GM21528 (cell line): Measurements from ENCODE around the gene FANCC.

Source experiments
- ATAC-seq: cut with Tn5 transposase; IDR thresholded peaks from one replicate; pipeline ENCODE4 v1.9.1; 2021; ENCODE audit warnings: mild to moderate bottlenecking, moderate library complexity; ENCODE audit not compliant: unreplicated experiment, low FRiP score

Gene FANCC

DNA sequence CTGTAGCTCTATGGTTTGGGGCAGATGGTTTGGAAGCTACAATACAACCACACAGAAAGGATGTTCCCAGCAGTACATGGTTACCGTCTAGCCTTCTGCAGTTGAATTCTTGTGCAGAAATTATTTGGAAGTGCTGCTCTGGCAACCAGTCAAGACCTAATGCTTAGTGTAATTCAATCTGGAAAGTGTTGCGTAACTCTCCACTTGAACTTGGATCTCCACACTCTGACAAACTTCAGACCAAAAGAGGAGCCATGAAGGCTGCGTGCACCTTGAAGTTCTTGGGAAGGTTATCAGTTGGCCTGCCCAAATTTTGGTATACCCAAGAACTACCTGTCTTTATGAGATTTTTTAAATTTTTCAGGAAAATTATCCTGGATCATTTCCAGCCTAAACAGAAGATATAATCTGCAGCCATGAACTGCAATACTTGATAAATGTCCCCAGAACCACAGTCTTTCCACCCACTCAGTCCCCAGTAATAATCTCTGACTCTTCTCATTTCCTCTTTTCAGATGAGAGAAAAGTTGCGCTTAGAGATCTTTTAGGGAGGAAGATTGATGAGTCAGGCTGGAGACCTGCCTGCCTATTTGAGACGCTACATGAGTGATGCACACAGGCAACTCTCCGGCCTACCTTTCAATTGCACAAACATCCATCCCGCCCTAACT lies 159.9 kb downstream of the FANCC start:
- ATAC-seq, result peak; percentile 60

DNA sequence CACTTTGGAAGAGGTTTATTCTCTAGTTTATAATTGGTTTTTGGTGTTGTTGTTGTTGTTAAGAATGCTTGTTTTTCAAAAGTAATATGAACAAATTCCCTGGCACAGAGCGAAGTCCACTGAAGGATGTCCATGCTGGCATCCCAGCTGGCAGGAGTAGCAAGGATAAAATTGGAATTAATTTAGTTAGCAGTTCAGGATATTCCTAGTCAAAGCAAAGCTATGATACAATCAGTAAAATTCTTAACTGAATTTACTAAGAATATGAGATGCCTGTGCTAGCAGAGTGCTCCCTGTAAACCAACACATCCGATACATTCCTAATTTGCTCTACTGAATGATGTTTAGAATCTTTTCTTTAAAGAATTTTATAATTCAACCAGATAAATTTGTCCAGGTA lies 161.4 kb downstream of the FANCC start:
- ATAC-seq, result no peak

DNA sequence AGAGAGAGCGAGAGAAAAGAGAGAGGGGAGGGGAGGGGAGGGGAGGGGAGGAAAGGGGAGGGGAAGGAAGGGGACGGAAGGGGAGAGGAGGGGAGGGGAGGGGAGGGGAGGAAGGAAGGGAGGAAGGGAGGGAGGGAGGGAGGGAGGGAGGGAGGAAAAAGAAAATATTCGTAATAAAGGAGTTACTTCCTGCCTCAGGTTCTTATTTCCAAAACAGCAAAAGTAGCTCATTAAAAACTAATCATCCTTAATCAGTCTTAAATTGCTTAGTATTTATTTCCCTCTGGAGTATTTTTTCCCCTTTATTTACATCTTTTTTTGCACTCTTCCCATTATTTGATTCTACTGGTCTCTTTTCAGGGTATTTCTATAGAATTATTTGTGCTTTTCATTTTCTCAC lies 162.3 kb downstream of the FANCC start:
- ATAC-seq, result no peak

DNA sequence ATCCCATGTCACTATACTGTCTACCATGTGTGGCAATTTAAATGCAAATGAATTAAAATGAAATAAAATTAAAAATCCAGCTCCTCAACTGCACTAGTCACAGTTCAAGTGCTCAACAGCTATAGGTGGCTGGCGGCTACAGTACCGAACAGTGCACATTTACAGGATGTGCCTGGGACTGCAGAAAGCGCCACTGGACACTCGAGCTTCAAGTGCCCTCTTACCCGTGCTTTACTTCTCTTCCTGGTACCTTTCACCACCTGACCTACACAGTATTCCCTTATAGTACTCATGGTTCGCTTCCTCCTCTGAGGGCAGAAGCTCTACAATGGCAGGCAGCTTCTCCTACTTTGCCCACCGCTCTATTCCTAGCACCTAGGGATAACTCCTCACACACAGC lies 166.6 kb downstream of the FANCC start:
- no peak for ATAC-seq

DNA sequence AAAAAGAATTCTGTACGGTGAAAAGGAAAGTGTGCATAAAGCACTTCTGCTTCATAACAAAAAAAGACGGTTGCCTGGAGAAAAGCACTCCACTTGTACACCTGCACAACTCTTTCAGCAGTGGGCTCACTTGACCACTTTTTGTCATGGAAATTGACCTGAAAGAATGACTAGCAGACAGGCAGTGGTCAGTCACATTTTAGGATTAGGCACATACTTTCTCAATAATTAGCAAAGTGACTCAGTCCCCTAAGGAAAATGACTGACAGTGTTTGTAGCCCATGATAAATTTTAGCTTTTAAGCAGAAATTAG lies 169.3 kb downstream of the FANCC start:
- ATAC-seq, result no peak

DNA sequence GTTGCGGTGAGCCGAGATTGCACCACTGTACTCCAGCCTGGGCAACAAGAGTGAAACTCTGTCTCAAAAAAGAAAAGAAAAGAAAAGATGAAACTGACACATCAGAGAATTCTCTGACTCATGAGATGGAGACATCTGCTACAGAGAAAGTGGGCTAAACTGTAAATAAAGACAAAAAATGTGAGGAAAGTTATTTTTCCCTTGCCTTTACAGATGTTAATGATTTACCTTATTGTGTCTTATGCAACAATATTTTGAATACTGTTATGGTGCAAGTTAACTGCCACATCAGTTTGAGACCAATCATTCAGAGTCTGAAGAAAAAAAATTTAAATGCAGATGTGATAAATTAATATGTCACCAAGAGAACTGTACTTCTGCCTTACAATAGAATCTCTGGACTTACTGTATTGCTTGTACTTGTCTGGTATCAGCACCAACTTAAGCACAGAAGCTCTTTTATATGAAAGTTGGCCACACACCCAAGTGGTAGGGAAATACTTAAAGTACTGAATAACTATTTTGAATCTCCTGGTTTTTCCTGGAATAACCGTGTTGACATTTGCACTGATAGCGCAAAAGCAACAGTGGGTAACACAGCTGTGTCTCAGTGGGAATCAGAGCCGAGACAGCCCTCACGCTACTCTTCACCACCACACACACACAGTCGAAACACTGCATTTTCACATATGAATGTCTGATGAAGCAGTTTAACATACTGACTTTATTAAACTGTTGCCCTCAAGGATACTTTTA lies 169.9 kb downstream of the FANCC start:
- ATAC-seq, result no peak

DNA sequence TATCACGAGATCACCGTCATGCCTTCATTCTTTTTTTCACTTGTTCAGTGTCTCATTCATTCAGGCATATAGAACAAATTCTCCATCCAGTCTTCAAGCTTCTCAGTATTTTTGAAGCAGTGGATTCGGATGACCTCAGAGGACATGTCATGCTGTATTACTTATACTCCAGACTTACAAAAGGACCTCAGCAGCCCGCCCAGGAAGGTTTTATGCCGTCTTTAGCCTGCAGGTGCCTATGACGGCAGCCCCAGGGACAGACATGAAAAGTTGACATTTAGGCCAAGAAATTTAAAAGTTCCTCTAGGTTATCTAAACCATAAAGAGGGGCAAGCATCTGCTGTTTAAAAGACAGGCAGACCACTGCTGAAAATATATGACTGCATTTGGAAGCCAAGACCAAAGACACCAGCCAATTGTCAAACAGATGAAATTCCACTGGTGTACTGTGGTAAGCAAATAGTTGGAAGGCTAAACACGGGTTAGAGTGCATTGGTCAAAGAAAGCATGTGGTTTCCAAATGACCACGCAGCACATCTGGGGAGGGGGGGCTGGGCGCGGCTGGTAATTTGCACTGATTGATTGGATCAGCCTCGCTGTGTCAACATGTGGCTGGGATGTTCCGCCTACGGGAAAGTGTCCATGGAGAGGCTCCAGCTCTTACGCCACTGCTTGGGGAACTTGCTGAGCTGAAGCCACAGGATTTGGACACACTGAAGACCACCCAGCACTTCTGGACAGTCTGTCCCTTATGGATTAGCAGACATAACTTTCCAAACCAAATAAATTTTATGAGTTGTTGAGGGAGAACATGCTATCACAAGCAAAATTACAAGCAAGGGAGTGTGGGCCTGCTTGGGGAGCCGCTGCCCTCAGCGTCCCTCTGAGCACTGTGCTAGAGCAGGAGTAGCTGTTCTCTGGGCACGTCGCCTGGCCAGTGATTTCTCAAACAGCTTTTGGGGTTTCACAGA lies 173.6 kb downstream of the FANCC start:
- no peak for ATAC-seq

DNA sequence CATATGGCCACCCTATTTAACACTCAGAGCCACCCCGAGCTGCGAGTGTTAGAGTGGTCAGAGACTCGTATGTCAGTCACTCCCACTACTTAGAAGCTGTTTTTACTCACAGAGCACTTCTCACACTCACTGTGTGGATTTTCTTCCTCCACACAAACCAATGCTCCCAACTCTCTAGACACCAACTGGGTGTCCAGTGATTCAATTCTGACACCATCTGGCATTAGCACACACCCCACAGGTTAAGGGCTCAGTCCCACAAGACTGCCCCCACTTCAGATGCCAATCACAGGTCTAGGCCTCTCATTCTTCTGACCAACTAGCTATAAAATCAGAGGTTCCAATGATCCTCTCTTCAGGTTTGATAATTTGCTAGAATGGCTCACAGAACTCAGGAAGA lies 174.8 kb downstream of the FANCC start:
- no peak for ATAC-seq

DNA sequence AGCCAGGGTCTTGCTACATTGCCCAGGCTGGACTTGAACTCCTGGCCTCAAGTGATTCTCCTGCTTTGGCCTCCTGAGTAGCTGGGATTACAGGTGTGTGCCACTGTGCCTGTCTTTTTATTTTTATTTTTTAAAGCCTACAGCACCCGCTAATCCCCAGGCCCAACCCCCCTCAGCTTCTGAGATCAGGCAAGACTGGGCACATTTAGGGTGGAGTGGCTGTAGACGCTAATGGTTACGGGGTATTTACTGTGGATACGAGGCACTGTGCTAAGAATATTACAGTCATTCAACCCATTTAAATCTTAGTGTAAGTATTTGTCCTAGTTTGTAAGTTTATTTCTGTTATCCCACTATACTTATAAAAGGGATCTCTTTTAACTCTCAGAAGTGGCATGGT lies 175.2 kb downstream of the FANCC start:
- ATAC-seq, result no peak

DNA sequence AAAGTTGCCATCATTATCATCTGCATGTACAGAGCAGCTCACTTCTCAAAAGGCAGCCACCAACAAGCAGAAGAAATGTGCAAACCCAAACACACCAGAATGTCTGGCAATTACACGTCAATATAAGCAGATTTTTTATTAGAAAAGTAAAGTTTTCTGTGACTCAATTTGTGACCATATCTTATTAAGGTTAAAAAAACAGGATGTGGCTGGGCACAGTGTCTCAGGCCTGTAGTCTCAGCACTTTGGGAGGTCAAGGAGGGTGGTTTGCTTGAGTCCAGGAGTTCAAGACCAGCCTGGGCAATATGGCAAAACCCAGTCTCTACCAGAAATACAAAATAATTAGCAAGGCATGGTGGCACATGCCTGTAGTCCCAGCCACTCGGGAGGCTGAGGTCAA lies 176.7 kb downstream of the FANCC start:
- ATAC-seq, result no peak

DNA sequence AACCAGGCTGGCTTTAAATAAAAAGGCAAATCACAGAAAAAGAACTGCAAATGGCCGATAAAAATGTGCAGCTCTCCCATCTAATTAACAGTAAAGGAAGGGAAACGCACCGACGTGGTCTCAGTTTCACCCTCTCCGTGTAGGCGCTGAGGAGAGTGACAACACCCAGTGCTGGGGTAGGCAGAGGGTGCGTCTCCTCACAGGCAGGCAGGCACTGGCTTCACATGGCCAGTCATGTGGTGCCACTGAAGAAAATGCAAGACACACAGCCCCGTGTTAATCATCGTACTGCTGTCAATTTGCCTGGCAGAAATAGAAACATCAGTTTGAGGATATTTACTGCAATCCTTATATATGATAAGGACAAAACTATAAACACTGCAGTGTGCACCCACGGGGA lies 178.4 kb downstream of the FANCC start:
- ATAC-seq, result no peak

DNA sequence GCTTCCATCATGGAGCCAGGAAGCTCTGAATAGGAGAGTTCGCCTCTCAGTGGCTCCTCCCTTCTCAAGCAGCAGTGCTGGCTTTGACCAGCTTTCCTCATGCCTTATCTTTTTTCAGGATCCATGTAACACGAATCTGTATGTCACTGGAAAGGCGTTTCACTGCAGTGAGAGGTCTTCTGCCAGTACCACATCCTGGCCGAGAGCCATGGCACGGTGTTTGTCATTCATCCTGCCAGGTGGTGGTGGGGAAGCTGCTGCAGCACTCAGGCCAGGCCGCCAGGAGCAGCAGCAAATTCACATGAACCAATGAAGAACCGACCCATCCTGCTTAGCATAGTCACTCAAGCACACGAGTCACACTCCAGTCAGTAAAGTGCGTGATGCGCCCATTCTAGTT lies 179.0 kb downstream of the FANCC start:
- no peak for ATAC-seq

DNA sequence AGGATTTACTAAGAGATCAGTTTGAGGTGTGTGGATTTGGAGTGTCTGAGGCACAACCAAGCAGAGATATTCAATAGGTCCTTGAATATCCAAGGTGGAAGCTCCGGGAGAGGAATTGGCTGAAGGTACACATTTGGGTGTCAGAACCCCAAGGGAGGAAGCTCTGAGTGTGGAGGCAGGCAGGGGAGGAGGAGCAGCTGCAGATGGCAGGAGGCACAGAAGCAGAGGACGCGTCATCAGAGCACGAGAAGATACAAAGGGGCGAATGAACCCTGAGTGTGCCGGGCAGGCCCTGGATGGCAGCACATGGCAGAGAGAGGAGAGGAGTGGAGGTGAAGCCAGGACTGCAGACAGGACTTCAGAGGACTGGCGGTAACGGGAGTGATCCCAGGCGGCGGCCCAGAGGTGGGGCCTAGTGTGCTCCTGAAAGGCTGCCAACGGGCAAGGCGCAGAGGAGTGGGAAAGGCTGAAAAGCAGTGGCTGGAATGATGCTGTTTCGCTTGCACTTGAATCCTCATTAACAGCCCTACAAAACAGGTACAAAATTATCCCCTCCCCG lies 179.8 kb downstream of the FANCC start:
- no peak for ATAC-seq

DNA sequence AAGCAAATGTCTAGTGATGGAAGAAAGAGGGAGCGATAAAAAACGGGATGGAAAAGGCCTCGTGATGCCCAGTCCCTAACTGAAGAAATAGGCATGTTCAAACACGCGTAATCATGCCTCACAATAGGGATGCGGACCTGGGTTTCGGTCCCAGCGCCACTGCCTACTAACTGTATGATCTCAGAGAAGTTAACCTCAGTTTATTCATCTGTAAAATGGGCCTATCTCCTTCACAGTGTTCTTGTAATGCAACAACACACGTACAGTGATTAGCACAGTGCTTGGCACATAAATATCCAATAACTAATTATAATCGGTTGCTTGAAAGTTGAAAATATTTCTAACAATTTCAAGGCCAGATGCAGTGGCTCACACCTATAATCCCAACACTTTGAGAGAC lies 181.8 kb downstream of the FANCC start:
- no peak for ATAC-seq

DNA sequence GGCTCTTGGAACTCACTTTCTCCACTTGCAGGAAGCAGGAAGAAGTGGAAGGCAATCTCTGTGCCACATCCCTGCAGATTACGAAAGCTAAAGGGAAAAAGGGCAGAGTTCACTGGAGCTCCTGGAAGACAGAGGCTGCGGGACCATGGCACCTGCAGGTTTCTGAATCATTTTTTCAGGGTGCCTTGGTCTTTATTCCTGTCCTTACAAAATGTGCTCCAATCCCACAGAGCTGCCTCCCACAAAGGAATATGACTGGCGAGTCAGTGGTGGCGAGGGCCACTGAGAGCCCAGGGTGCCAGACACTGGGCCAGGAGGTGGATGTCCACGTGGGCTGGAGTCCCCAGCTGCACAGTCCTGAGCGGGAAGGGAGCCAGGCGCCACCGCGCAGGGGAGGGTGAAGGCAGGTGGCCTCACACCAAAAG lies 183.0 kb downstream of the FANCC start:
- ATAC-seq, result no peak

DNA sequence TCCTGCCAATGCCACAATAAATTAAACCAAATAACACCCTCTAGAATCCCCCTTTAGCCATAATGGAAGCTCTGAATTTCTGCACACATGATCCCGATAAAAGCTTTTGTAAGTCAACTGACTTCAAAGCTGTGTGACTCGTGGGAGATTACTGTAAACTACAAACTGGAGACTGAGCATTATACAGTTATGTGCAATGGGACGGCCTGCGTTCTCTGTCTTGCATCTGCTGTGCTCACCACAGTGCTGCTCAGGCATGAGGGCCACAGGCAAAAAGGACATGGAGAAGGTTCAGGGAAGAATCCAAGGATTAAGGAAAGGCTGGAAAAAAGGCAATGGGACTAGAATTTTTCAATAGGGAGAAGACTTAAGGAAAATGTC lies 184.2 kb downstream of the FANCC start:
- no peak for ATAC-seq

DNA sequence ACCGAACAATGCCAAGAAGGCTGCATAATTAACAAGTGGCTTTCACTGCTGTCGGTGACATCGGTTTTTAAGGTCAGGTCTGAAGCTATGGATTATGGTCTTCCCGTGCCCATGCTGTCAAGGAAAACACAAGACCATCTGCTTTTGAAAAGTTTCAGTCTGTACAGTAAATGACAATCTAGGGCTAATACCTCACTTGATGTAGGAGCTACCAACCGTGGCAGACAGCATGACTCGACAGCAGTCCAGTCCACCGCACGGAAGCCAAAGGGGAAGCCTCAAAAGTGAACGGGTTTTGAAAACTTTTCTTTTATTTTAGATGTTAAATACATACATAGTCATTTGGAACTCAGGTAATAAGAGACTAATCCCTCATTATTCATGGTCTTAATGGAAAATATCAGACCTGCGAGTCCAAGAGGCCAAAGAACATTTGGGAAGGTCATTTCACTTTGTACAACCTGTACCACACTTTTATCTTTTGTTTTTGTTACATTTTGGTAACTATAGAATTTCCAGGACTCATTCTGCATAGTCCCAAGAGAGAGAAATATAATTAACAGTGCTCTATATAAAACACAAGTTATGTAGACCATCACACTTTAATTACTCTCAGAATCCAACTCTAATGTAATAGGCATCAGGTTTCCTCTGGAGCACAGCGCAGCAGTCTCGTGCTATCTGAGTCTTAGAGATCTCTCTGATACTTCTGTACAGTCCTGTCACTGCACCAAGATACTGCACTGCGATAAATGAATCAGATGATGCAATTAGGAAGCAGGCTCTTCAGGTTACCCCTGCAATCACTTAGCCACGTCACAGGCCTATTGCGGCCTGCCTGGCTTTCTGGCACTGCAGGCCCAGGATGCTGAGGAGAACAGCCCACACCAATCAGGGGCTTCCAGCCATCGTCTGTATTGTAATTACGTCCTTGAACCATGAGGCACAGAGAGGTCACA lies 184.9 kb downstream of the FANCC start:
- no peak for ATAC-seq

DNA sequence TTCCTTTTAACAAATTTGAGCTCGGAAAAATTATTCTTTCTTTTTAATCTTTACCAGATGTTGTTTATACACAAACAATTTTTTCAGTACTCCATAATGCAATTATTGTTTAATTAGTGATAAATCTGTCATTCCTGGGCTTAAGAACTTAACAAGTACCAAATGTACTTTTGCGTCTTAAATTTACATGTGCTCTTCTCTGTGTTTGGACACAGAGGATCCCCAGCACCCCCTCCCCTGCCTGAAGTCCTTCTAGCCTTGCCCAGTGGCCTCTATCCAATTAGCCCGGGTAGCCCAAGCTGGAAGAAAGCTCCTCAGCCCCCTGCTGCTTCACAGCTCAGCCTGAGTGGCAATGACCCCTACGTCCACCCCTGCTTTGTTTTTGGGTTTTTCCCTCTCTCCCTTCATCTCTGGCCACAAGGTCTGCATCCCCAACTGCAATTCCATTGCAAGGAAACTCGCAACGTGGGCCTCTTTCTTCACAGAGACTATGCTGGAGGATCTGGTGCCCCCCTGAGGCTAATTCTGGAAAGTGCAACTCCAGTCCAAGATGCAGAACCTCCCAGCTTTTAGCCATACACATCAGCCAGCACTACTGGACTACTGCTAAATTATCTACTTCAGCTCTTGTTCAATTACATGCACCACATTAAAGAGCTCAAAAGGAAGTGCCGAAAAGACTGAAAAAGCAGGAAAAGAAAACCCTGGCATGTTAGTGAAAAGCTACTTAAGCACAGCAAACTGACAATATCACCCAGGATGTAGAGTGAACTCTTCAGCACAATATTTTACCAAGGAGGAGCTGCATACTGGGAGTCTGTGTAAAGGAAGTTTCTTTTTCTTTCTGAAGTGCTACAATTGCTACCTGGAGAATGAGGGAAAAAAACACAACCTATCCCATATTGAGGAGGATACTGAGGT lies 186.2 kb downstream of the FANCC start:
- ATAC-seq, result no peak

DNA sequence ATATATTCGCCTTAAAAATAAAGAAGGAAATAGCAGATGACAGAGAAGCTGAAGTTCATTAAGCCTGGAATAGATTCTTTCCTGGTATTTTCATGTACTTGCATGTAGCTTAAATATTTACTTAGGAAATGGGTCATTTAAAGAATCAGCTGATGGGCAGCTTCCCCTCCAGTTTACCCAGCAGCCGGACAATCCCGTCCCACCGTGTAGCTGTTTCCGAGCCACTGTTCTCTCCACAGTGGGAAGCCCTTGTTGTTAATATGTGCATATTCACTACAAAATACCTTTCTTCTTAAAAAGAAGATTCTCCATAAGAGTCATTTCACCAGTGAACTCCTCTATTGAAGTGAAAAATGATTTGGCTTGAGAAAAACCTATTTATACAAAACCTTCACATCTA lies 187.0 kb downstream of the FANCC start:
- no peak for ATAC-seq
